H4 (cell line): ENCODE measurements around the gene BOLA2B. TPM values are rescaled to one million over a fixed set of nuclear protein-coding genes. Genes with fewer than 3 reads are reported as not detected.

Experiments
- DNase-seq: peaks from one replicate; pipeline ENCODE4 v3.0.0-alpha.2; 2015; ENCODE audit warnings: low spot score
- total RNA-seq: library from RNA; depleted of rRNA; stranded (reverse); fragments of >200 nt; shearing (Covaris generic); gene quantifications from 2 replicates; pipeline ENCODE4 v1.2.3, GENCODE V29; 2014; rRNA removed

The BOLA2B gene
- total RNA-seq, 1 experiment from 2014 or later = 177 TPM

DNA sequence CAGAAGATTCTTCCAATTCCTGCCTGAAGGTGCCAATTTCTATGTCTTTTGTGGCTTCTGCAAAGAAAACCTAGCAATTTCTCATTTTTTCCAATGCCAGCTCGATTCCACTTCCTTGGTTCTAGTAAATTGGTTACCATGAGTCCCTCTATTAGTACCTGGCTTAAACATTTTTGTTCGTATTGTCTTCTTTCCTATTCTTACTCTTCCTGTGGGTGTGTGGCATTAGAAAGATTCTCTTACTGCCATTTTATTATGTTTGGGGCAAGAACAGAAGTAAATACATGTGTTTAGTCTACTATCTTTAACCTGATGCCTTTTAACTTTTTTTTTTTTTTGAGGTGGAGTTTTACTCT, 50.1 kb downstream of the BOLA2B start:
- no peak for DNase-seq

Other genes starting within 250 kb of the BOLA2B start
- gene TMEM219, start 231.6 kb downstream of the BOLA2B start, total RNA-seq = 60.8 and 85.4 TPM in 2 replicates
- 11.6 and 17.2 TPM in 2 replicates for gene TAOK2, start 219.8 kb downstream of the BOLA2B start, total RNA-seq
- 18.2 and 24.8 TPM in 2 replicates for gene HIRIP3, start 198.0 kb downstream of the BOLA2B start, total RNA-seq
- gene INO80E, start 197.4 kb downstream of the BOLA2B start, total RNA-seq = 85.3 and 87.1 TPM in 2 replicates
- gene DOC2A, start 182.6 kb downstream of the BOLA2B start, total RNA-seq = 0.12 TPM in 1 of 2 replicates, not detected in the other
- gene C16orf92, start 170.5 kb downstream of the BOLA2B start, total RNA-seq = not detected in 2 replicates
- gene TLCD3B, start 162.4 kb downstream of the BOLA2B start, total RNA-seq = 0.04 TPM in 1 of 2 replicates, not detected in the other
- 1,896 and 1,920 TPM in 2 replicates for gene ALDOA, start 127.9 kb downstream of the BOLA2B start, total RNA-seq
- gene PPP4C, start 117.7 kb downstream of the BOLA2B start, total RNA-seq = 117 and 139 TPM in 2 replicates
- gene TBX6, start 101.7 kb downstream of the BOLA2B start, total RNA-seq = not detected in 2 replicates
- 4.1 and 6.7 TPM in 2 replicates for gene YPEL3, start 97.5 kb downstream of the BOLA2B start, total RNA-seq
- not detected in 2 replicates for gene GDPD3, start 80.1 kb downstream of the BOLA2B start, total RNA-seq
- 18.3 and 26.6 TPM in 2 replicates for gene MAPK3, start 70.4 kb downstream of the BOLA2B start, total RNA-seq
- gene CORO1A, start 10.1 kb downstream of the BOLA2B start, total RNA-seq = 7.3 and 7.9 TPM in 2 replicates
- 24.7 and 61.0 TPM in 2 replicates for gene SLX1A, start 209 bp upstream of the BOLA2B start, total RNA-seq
- 2.3 and 4.0 TPM in 2 replicates for gene SULT1A3, start 5.6 kb upstream of the BOLA2B start, total RNA-seq
- gene NPIPB13, start 54.8 kb upstream of the BOLA2B start, total RNA-seq = 0.43 and 0.46 TPM in 2 replicates
- gene CD2BP2, start 161.6 kb upstream of the BOLA2B start, total RNA-seq = 42.7 and 53.6 TPM in 2 replicates
- 10.4 and 15.9 TPM in 2 replicates for gene TBC1D10B, start 176.8 kb upstream of the BOLA2B start, total RNA-seq
- gene MYL11, start 181.1 kb upstream of the BOLA2B start, total RNA-seq = not detected in 2 replicates
- gene SEPTIN1, start 188.9 kb upstream of the BOLA2B start, total RNA-seq = not detected in 2 replicates
- 4.1 and 7.4 TPM in 2 replicates for gene ZNF48, start 201.8 kb upstream of the BOLA2B start, total RNA-seq
- gene ZNF771, start 213.9 kb upstream of the BOLA2B start, total RNA-seq = 12.0 and 24.3 TPM in 2 replicates
- gene DCTPP1, start 236.4 kb upstream of the BOLA2B start, total RNA-seq = 11.0 and 28.9 TPM in 2 replicates